Ovary (tissue), 3 donors: ENCODE measurements around the gene GABRB1.

ENCODE experiments used
- CTCF ChIP-seq, 3 donors: fragments of 450-650 bp in 2 of 3; fragments of 200-600 bp in 1 of 3; IDR thresholded peaks; one replicate each; pipeline versions ENCODE4 v1.5.1 to v1.8.0; 2016 to 2022; ENCODE audit warnings: antibody characterized with exemption in 3 of 3, mild to moderate bottlenecking in 1 of 3
- POLR2A ChIP-seq: fragments of 450-650 bp; IDR thresholded peaks from one replicate; pipeline ENCODE4 v1.6.1; 2017; ENCODE audit warnings: antibody characterized with exemption, mild to moderate bottlenecking, moderate library complexity
- donor health status: DM: no; HTN: no; CAD: no.

GRCh38 chr4:47386146-47386545, 354.8 kb downstream of the GABRB1 start:
- TF ChIP-seq CTCF (IDR thresholded peaks at IDR 0.05) (no peak), POLR2A (no peak)
